ENCODE data around the gene ADGRE3. TPM values are rescaled to one million over a fixed set of nuclear protein-coding genes. Genes with fewer than 3 reads are reported as not detected.

Gene ADGRE3
- total RNA-seq, 2 donors from 2014 or later, result 0.27 to 0.80 TPM

DNA sequence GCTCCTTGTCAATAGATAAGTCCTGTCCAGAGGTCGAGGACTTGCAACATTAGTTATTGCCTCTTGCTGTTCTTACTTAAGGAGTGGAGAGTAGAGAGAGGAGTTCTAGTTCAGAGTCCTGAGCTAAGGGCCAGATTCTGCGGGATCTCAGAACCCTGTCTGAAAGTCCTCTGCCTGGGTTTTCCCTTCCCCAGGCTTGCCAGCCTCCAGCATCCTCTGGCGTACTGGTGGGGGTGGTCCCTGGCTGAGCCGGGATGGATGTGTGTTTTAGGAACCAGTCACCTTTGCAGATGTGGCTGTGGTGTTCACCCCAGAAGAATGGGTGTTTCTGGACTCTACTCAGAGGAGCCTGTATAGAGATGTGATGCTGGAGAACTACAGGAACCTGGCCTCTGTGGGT lies 41.2 kb upstream of the ADGRE3 start:
- peaks cover 7% of the 10 kb centered on the region for H3K9me3 ChIP-seq
- TF ChIP-seq, protein P1, sequence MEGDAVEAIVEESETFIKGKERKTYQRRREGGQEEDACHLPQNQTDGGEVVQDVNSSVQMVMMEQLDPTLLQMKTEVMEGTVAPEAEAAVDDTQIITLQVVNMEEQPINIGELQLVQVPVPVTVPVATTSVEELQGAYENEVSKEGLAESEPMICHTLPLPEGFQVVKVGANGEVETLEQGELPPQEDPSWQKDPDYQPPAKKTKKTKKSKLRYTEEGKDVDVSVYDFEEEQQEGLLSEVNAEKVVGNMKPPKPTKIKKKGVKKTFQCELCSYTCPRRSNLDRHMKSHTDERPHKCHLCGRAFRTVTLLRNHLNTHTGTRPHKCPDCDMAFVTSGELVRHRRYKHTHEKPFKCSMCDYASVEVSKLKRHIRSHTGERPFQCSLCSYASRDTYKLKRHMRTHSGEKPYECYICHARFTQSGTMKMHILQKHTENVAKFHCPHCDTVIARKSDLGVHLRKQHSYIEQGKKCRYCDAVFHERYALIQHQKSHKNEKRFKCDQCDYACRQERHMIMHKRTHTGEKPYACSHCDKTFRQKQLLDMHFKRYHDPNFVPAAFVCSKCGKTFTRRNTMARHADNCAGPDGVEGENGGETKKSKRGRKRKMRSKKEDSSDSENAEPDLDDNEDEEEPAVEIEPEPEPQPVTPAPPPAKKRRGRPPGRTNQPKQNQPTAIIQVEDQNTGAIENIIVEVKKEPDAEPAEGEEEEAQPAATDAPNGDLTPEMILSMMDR (IDR thresholded peaks at IDR 0.05), result no peak
- TF ChIP-seq POLR2A (IDR thresholded peaks at IDR 0.05) (no peak), POLR2AphosphoS5 (IDR thresholded peaks at IDR 0.05) (no peak)
- no peaks in the 10 kb centered on the region for H3K27me3 ChIP-seq (replicated peaks; ENCODE audit: insufficient read depth)
- no peaks in the 10 kb centered on the region for H3K4me1 ChIP-seq (replicated peaks)
- H3K4me3 ChIP-seq, result no peak overlapping the region
- DNase-seq (ENCODE audit: low spot score), result no peak
- 94% methylated on average over 4 of the region's 4 CpGs for WGBS
- H3K27ac ChIP-seq, result no peak overlapping the region
- intact Hi-C loops (cut with DNase I), result no loop called here
- peaks cover 26 to 62% of the 10 kb centered on the region in 2 donors for H3K36me3 ChIP-seq

DNA sequence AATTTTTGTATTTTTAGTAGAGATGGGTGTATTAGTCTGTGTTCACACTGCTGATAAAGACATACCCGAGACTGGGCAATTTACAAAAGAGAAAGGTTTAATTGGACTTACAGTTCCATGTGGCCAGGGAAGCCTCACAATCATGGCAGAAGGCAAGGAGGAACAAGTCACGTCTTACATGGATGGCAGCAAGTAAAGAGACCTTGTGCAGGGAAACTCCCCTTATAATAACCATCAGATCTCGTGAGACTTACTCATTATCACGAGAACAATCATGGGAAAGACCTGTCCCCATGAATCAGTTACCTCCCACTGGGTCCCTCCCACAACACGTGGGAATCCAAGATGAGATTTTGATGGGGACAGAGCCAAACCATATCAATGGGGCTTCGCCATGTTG lies 29.8 kb upstream of the ADGRE3 start:
- Histone ChIP-seq H3K4me3 (no peak overlapping the region), H3K4me1 (replicated peaks) (no peaks in the 10 kb centered on the region), H3K27ac (no peak overlapping the region), H3K9me3 (no peaks in the 10 kb centered on the region), H3K27me3 (replicated peaks; ENCODE audit: insufficient read depth) (no peaks in the 10 kb centered on the region), H3K36me3 (peaks cover 34 to 64% of the 10 kb centered on the region in 2 donors)
- 84% methylated on average over 6 of the region's 6 CpGs for WGBS
- TF ChIP-seq, protein P1 (IDR thresholded peaks at IDR 0.05), result no peak
- TF ChIP-seq POLR2A (IDR thresholded peaks at IDR 0.05) (no peak), POLR2AphosphoS5 (IDR thresholded peaks at IDR 0.05) (no peak)
- DNase-seq (ENCODE audit: low spot score), result no peak
- intact Hi-C loops (cut with DNase I), result no loop called here

DNA sequence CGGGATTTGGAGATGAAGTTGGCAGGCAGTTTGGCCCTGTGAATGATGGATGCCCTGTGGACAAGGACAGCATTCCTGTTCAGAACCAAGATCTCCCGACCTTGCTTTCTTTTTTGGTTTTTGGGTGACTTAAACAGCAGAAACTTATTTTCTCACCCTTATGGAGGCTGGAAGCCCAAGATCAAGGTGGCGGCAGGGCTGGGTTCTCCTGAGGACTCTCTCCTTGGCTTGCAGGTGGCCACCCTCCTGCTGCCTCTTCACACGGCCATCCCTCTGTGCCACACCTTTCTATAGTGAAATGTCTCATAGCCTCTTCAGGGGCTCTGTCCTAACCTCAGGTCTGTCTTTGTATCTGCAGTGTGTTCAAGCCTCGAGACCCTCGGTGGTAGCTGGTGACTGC lies 29.2 kb upstream of the ADGRE3 start:
- no peak for TF ChIP-seq POLR2A (IDR thresholded peaks at IDR 0.05)
- no peak for TF ChIP-seq POLR2AphosphoS5 (IDR thresholded peaks at IDR 0.05)
- TF ChIP-seq, protein P1 (IDR thresholded peaks at IDR 0.05), result no peak
- Histone ChIP-seq H3K4me3 (no peak overlapping the region), H3K27ac (no peak overlapping the region), H3K9me3 (no peaks in the 10 kb centered on the region), H3K4me1 (replicated peaks) (no peaks in the 10 kb centered on the region), H3K27me3 (replicated peaks; ENCODE audit: insufficient read depth) (no peaks in the 10 kb centered on the region), H3K36me3 (peaks cover 34 to 58% of the 10 kb centered on the region in 2 donors)
- intact Hi-C loops (cut with DNase I), result no loop called here
- no peak for DNase-seq (ENCODE audit: low spot score)
- 95% methylated on average over 6 of the region's 6 CpGs for WGBS

- DNase-seq (ENCODE audit: low spot score), result no peak
- no peak overlapping the region for H3K27ac ChIP-seq
- no peak overlapping the region for H3K4me3 ChIP-seq
- intact Hi-C loops (cut with DNase I), result no loop called here
- H3K27me3 ChIP-seq (replicated peaks; ENCODE audit: insufficient read depth), result no peaks in the 10 kb centered on the region
- H3K36me3 ChIP-seq, result peaks cover 26 to 45% of the 10 kb centered on the region in 2 donors
- H3K4me1 ChIP-seq (replicated peaks), result no peaks in the 10 kb centered on the region
- no peak for TF ChIP-seq POLR2A (IDR thresholded peaks at IDR 0.05)
- no peak for TF ChIP-seq POLR2AphosphoS5 (IDR thresholded peaks at IDR 0.05)
- TF ChIP-seq, protein P1 (IDR thresholded peaks at IDR 0.05), result no peak
- 98% methylated on average over 9 of the region's 9 CpGs for WGBS
- H3K9me3 ChIP-seq, result no peaks in the 10 kb centered on the region
Measured at GRCh38 chr19:14700711-14701375, 26.2 kb upstream of the ADGRE3 start.

DNA sequence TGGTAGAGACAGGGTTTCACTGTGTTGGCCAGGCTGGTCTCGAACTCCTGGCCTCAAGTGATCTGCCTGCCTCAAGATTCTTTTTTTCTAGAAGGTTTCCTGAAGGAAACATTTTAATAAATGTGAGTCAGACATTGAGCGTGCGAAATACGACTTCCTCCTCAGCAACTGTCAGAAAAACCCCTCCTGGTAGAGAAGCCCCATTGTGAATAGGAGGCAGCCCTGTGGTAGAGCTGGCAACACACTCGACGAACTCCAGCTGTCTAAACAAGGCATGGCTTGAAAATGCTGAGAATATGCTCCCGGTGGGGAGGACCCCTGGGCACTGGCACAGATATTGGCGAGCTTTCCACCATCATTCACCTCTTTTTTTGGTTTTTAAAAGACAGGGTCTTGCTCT lies 25.0 kb upstream of the ADGRE3 start:
- 82% methylated on average over 8 of the region's 8 CpGs for WGBS
- H3K36me3 ChIP-seq, result peaks cover 19 to 46% of the 10 kb centered on the region in 2 donors
- intact Hi-C loops (cut with DNase I), result no loop called here
- H3K9me3 ChIP-seq, result no peaks in the 10 kb centered on the region
- H3K4me1 ChIP-seq (replicated peaks), result no peaks in the 10 kb centered on the region
- H3K27ac ChIP-seq, result no peak overlapping the region
- no peaks in the 10 kb centered on the region for H3K27me3 ChIP-seq (replicated peaks; ENCODE audit: insufficient read depth)
- DNase-seq (ENCODE audit: low spot score), result no peak
- no peak overlapping the region for H3K4me3 ChIP-seq
- no peak for TF ChIP-seq POLR2A (IDR thresholded peaks at IDR 0.05)
- TF ChIP-seq, protein P1 (IDR thresholded peaks at IDR 0.05), result no peak
- TF ChIP-seq POLR2AphosphoS5 (IDR thresholded peaks at IDR 0.05), result no peak

Data from prostate gland (tissue), 2 donors.